Measurements from ENCODE around the gene APOL6. TPM values are rescaled to one million over a fixed set of nuclear protein-coding genes. Genes with fewer than 3 reads are reported as not detected.

Gene APOL6
- total RNA-seq, 2 donors from 2014 or later, result not detected

DNA sequence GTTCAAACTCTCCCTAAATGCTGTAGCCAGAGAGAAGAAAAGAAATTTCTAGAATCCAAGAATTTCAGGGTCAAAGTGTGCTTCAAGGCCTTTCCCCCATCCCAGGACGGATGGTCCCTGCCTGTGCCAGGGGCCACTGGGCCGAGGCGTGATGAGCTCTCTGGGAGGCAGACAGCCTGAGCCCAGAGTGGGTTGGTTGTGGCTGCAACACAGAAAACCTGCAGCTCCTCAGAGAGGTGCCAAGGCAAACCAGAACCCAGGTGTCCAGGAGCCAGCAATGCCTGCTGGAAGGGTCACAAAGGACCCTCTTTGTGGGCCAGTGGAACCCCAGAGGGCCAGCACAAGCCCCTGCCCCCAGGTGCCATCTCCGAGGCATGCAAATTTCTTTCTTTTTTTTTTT is 2.6 kb upstream of the APOL6 start:
- H3K27ac Mint-ChIP-seq, result no peak overlapping the region
- H3K36me3 Mint-ChIP-seq (ENCODE audit: low read depth), result no peaks in the 10 kb centered on the region
- WGBS, 2 experiments (ENCODE audit: insufficient coverage in 1 of 2, insufficient read length in 1 of 2), result 97% methylated on average over 4 of the region's 4 CpGs
- peaks cover 17% of the 10 kb centered on the region for H3K4me1 Mint-ChIP-seq
- Histone ChIP-seq H3K4me3 (ENCODE audit: low read length) (no peak overlapping the region), H3K27me3 (ENCODE audit: control insufficient read depth, insufficient read depth, low read length, poor library complexity, severe bottlenecking) (no peaks in the 10 kb centered on the region), H3K4me1 (ENCODE audit: control insufficient read depth, insufficient read depth, low read length) (peaks cover 4% of the 10 kb centered on the region), H3K36me3 (ENCODE audit: control insufficient read depth, insufficient read depth, low read length) (no peaks in the 10 kb centered on the region), H3K9me3 (ENCODE audit: control insufficient read depth, low read length) (no peaks in the 10 kb centered on the region), H3K27ac (ENCODE audit: low read depth, low read length) (no peak overlapping the region), H3K9ac (ENCODE audit: extremely low read depth, low read length, poor library complexity, severe bottlenecking) (no peak overlapping the region)
- DNase-seq, result no peak
- peaks cover 2% of the 10 kb centered on the region for H3K27me3 Mint-ChIP-seq (ENCODE audit: insufficient read depth)
- TF ChIP-seq, protein P1, sequence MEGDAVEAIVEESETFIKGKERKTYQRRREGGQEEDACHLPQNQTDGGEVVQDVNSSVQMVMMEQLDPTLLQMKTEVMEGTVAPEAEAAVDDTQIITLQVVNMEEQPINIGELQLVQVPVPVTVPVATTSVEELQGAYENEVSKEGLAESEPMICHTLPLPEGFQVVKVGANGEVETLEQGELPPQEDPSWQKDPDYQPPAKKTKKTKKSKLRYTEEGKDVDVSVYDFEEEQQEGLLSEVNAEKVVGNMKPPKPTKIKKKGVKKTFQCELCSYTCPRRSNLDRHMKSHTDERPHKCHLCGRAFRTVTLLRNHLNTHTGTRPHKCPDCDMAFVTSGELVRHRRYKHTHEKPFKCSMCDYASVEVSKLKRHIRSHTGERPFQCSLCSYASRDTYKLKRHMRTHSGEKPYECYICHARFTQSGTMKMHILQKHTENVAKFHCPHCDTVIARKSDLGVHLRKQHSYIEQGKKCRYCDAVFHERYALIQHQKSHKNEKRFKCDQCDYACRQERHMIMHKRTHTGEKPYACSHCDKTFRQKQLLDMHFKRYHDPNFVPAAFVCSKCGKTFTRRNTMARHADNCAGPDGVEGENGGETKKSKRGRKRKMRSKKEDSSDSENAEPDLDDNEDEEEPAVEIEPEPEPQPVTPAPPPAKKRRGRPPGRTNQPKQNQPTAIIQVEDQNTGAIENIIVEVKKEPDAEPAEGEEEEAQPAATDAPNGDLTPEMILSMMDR (conservative IDR thresholded peaks at IDR 0.05), result no peak
- no peaks in the 10 kb centered on the region for H3K9me3 Mint-ChIP-seq
- no peak overlapping the region for H3K4me3 Mint-ChIP-seq

DNA sequence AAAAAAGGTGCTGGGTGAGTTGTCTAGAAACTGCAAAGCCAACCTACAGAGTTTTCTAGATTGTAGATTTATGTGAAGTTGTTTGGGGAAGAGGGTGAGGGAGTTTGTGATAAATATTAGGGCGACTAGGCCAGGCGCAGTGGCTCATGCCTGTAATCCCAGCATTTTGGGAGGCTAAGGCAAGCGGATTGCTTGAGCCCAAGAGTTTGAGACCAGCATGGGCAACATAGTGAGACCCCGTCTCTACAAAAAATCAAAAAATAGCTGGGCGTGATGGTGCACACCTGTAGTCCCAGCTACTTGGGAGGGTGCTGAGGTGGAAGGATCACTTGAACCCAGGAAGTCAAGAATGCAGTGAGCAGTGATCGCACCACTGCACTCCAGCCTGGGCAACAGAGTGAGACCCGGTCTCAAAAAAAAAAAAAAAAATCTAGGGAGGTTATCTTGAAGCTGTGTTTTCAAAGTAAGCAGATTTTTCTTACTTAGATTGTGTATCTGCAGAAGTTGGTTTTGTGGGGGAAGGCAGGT is 844 bp downstream of the APOL6 start:
- Mint-ChIP-seq H3K27me3 (ENCODE audit: insufficient read depth) (peaks cover 9% of the 10 kb centered on the region), H3K4me3 (no peak overlapping the region), H3K4me1 (peaks cover 4% of the 10 kb centered on the region), H3K27ac (no peak overlapping the region), H3K9me3 (peaks cover 7% of the 10 kb centered on the region), H3K36me3 (ENCODE audit: low read depth) (no peaks in the 10 kb centered on the region)
- TF ChIP-seq, protein P1 (conservative IDR thresholded peaks at IDR 0.05), result no peak
- Histone ChIP-seq H3K4me3 (ENCODE audit: low read length) (no peak overlapping the region), H3K36me3 (ENCODE audit: control insufficient read depth, insufficient read depth, low read length) (no peaks in the 10 kb centered on the region), H3K4me1 (ENCODE audit: control insufficient read depth, insufficient read depth, low read length) (no peaks in the 10 kb centered on the region), H3K9me3 (ENCODE audit: control insufficient read depth, low read length) (peaks cover 5% of the 10 kb centered on the region), H3K27ac (ENCODE audit: low read depth, low read length) (no peak overlapping the region), H3K9ac (ENCODE audit: extremely low read depth, low read length, poor library complexity, severe bottlenecking) (no peak overlapping the region), H3K27me3 (ENCODE audit: control insufficient read depth, insufficient read depth, low read length, poor library complexity, severe bottlenecking) (peaks cover 6% of the 10 kb centered on the region)
- DNase-seq, result no peak
- WGBS, 2 experiments (ENCODE audit: insufficient coverage in 1 of 2, insufficient read length in 1 of 2), result 94 to 97% methylated on average over 5 to 7 of the region's 7 CpGs

DNA sequence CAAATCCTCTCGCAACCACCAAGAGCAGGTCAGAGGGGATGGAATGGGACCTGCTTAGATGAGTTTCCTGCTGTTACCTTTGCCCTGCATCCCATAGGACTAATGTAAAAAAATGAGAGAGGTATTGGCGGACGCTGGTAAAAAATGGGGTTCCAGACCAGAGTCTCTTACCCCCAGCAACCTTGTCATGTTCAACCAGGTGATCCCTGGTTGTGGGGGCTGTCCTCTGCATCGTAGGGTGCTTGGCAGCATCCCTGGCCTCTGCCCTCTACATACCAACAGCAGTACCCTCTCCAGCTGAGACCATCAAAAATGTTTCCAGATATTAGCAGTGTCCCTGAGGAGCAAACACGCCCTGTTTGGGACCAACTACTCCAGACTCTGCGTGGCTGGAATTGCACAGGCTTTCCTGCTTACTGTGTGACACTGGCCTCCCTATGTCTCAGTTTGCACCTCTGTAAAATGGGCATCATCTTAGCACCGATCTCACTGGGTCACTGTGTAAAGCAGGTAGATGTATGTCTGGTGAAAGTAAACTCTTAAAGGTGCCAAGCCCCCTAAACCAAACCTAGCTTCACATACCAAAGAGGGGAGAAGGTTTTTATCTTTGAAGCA is 1.5 kb downstream of the APOL6 start:
- peaks cover 5% of the 10 kb centered on the region for H3K9me3 ChIP-seq (ENCODE audit: control insufficient read depth, low read length)
- H3K27ac Mint-ChIP-seq, result no peak overlapping the region
- H3K9ac ChIP-seq (ENCODE audit: extremely low read depth, low read length, poor library complexity, severe bottlenecking), result no peak overlapping the region
- H3K36me3 Mint-ChIP-seq (ENCODE audit: low read depth), result no peaks in the 10 kb centered on the region
- no peak overlapping the region for H3K4me3 Mint-ChIP-seq
- peaks cover 4% of the 10 kb centered on the region for H3K4me1 Mint-ChIP-seq
- H3K36me3 ChIP-seq (ENCODE audit: control insufficient read depth, insufficient read depth, low read length), result no peaks in the 10 kb centered on the region
- DNase-seq, result no peak
- H3K4me3 ChIP-seq (ENCODE audit: low read length), result no peak overlapping the region
- TF ChIP-seq, protein P1 (conservative IDR thresholded peaks at IDR 0.05), result no peak
- WGBS, 2 experiments (ENCODE audit: insufficient coverage in 1 of 2, insufficient read length in 1 of 2), result 92% methylated on average over 6 to 7 of the region's 7 CpGs
- no peaks in the 10 kb centered on the region for H3K4me1 ChIP-seq (ENCODE audit: control insufficient read depth, insufficient read depth, low read length)
- H3K27me3 ChIP-seq (ENCODE audit: control insufficient read depth, insufficient read depth, low read length, poor library complexity, severe bottlenecking), result peaks cover 7% of the 10 kb centered on the region
- H3K9me3 Mint-ChIP-seq, result peaks cover 7% of the 10 kb centered on the region
- H3K27me3 Mint-ChIP-seq (ENCODE audit: insufficient read depth), result peaks cover 14% of the 10 kb centered on the region
- H3K27ac ChIP-seq (ENCODE audit: low read depth, low read length), result no peak overlapping the region

Measured in endodermal cell (in vitro differentiated cells).